Ishikawa (cell line): ENCODE measurements around the gene WNK1.
A peak's percentile ranks its signal among the peaks of the same experiment; 100 is the strongest.

Experiments used
- CEBPB ChIP-seq: IDR thresholded peaks from 2 replicates; pipeline ENCODE4 v1.6.1; 2012
- CREB1 ChIP-seq: IDR thresholded peaks from 2 replicates; pipeline ENCODE4 v1.6.1; 2012; ENCODE audit warnings: low read depth
- EGR1 ChIP-seq: IDR thresholded peaks from 2 replicates; pipeline ENCODE4 v1.6.1; 2012
- EP300 ChIP-seq: IDR thresholded peaks from 2 replicates; pipeline ENCODE4 v1.6.1; 2012; ENCODE audit warnings: borderline replicate concordance
- FOXM1 ChIP-seq: IDR thresholded peaks from 2 replicates; pipeline ENCODE4 v1.6.1; 2012; ENCODE audit warnings: low read depth, borderline replicate concordance
- MAX ChIP-seq: IDR thresholded peaks from 2 replicates; pipeline ENCODE4 v1.6.1; 2012
- NFIC ChIP-seq: IDR thresholded peaks from 2 replicates; pipeline ENCODE4 v1.6.1; 2012
- RAD21 ChIP-seq: IDR thresholded peaks from 2 replicates; pipeline ENCODE4 v1.6.1; 2012; ENCODE audit warnings: low read depth
- REST ChIP-seq: IDR thresholded peaks from 2 replicates; pipeline ENCODE4 v1.6.1; 2012; ENCODE audit warnings: low read depth, mild to moderate bottlenecking
- TAF1 ChIP-seq: IDR thresholded peaks from 2 replicates; pipeline ENCODE4 v1.6.1; 2012; ENCODE audit warnings: low read depth, mild to moderate bottlenecking
- TCF12 ChIP-seq: IDR thresholded peaks from 2 replicates; pipeline ENCODE4 v1.6.1; 2012; ENCODE audit warnings: low read depth
- TEAD4 ChIP-seq: IDR thresholded peaks from 2 replicates; pipeline ENCODE4 v1.6.1; 2012
- YY1 ChIP-seq: IDR thresholded peaks from 2 replicates; pipeline ENCODE4 v1.6.1; 2012; ENCODE audit warnings: low read depth
- ZBTB7A ChIP-seq: IDR thresholded peaks from 2 replicates; pipeline ENCODE4 v1.6.1; 2012; ENCODE audit warnings: low read depth
- TF ChIP-seq, protein P1 (sequence below): IDR thresholded peaks from 2 replicates; pipeline ENCODE4 v1.6.1; 2012

The WNK1 gene

GRCh38 chr12:751999-752694 is at the start of gene WNK1:
Gene WNK1, plus strand, starts transcription at chr12:752579. Its CDS starts 987 bp downstream, at chr12:753566.
- TF ChIP-seq EGR1: peak; percentile 34; the same call in 1 of the 2 replicates
- TF ChIP-seq MAX: 0 out of 2 replicates have a peak, but pooled peaks have one; percentile 20
- no peak for TF ChIP-seq CEBPB
- TF ChIP-seq RAD21: 0 out of 2 replicates have a peak, but pooled peaks have one; percentile 1
- TF ChIP-seq CREB1: peak; percentile 44
- TF ChIP-seq YY1: peak; percentile 86
- peak; percentile 91 for TF ChIP-seq TAF1
- peak; percentile 69 for TF ChIP-seq TCF12
- TF ChIP-seq, protein P1, sequence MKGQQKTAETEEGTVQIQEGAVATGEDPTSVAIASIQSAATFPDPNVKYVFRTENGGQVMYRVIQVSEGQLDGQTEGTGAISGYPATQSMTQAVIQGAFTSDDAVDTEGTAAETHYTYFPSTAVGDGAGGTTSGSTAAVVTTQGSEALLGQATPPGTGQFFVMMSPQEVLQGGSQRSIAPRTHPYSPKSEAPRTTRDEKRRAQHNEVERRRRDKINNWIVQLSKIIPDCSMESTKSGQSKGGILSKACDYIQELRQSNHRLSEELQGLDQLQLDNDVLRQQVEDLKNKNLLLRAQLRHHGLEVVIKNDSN: no peak
- TF ChIP-seq TEAD4: peak; percentile 17; the same call in 1 of the 2 replicates
- TF ChIP-seq ZBTB7A: no peak

- TF ChIP-seq ZBTB7A (no peak), TAF1 (no peak), EGR1 (no peak), TCF12 (no peak), CREB1 (no peak), NFIC (no peak), CEBPB (no peak), YY1 (no peak), EP300 (no peak)
- TF ChIP-seq, protein P1: no peak
Observed at GRCh38 chr12:704516-705242, 47.7 kb upstream of the WNK1 start.

GRCh38 chr12:709455-710020 is 42.8 kb upstream of the WNK1 start:
- no peak for TF ChIP-seq TEAD4
- no peak for TF ChIP-seq CREB1
- no peak for TF ChIP-seq EGR1
- no peak for TF ChIP-seq RAD21
- TF ChIP-seq MAX: no peak
- no peak for TF ChIP-seq FOXM1
- no peak for TF ChIP-seq YY1
- TF ChIP-seq ZBTB7A: no peak
- TF ChIP-seq, protein P1: no peak
- no peak for TF ChIP-seq EP300
- TF ChIP-seq TCF12: no peak
- TF ChIP-seq REST: no peak
- no peak for TF ChIP-seq TAF1
- TF ChIP-seq CEBPB: no peak
- TF ChIP-seq NFIC: no peak

- TF ChIP-seq RAD21: peak; percentile 22; the same call in 1 of the 2 replicates
- TF ChIP-seq CEBPB: no peak
- 0 out of 2 replicates have a peak, but pooled peaks have one; percentile 15 for TF ChIP-seq TCF12
- TF ChIP-seq REST: no peak
- peak; percentile 25; the same call in 1 of the 2 replicates for TF ChIP-seq TEAD4
- TF ChIP-seq NFIC: peak; percentile 26; the same call in 1 of the 2 replicates
- peak; percentile 22; the same call in 1 of the 2 replicates for TF ChIP-seq EP300
Observed at GRCh38 chr12:712172-712863, 40.1 kb upstream of the WNK1 start.
